Stimulated activated CD8-positive, alpha-beta memory T cell treated with anti-CD3 and anti-CD28 coated beads, Interleukin-4, amount 100 ng/mL, for 4 hours (primary cell): ENCODE measurements around the gene LASP1NB.
"Not testable (repeated sequence)": the region's sequence is repeated elsewhere in the genome, so short reads cannot be mapped to it uniquely, and the experiment has no call there.

ENCODE experiments used
- DNase-seq, 2 donors: peaks; one replicate each; pipeline ENCODE4 v3.0.0-alpha.2; 2020; ENCODE audit warnings: low read depth in 2 of 2, low spot score in 1 of 2

LASP1NB gene

DNA sequence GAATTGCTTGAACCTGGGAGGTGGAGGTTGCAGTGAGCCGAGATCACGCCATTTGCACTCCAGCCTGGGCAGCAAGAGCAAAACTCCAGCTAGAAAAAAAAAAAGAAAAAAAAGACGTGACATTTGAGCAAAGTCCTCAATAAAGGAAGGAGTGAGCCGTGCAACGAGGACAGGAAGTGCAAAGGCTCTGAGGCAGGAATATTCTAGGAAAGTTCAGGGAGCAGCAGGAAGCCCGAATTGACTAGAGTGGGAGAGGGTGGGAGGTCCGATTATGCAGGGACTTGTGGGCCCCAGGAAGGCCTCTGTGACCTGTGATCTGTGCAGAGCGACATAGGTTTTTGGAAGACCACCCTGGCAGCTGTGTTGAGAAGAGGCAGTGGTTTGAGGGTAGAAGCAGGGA is 8.6 kb upstream of the LASP1NB start:
- no peak for DNase-seq

DNA sequence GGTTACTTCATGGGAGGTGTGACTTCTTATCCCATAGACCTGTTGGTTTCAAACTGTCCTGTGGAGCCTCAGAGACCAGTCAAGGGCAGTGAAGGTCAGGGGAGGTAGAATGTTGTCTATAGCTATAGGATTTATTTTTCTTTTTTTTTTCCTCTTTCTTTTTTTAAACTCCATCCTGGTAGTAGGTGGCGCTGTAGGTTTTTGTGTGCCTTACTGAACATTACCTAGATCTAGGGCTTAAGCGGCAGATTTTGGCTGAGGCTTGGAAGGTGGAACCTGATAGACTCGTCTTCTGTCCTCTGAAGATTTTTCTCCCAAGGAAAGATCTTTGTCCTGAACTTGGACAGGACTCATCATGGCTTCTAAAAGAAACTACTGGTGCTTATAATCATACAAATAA is 8.2 kb upstream of the LASP1NB start:
- DNase-seq, result no peak

DNA sequence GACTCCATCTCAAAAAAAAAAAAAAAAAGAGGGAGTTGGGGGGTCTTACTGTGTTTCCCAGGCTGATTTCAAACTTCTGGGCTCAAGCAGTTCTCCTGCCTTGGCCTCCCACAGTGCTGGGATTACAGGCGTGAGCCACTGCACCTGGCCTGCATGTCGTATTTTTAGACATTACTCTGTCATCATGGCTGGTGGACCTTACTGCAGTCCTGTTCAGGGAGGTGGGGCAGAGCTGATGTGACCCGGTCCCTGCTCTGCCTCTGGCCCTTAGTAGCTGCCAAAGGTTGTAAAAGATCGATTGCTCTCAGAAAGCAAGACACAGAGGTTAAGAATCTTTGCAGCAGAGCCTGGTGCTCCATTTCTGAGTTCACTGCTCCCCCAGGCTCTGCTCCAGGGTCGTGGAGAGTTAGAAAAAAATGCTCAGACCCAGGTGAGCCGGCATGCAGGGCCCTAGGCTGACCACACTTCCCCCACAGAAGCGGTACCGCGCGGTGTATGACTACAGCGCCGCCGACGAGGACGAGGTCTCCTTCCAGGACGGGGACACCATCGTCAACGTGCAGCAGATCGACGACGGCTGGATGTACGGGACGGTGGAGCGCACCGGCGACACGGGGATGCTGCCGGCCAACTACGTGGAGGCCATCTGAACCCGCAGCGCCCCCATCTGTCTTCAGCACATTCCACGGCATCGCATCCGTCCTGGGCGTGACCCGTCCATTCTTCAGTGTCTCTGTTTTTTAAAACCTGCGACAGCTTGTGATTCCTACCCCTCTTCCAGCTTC is 7.1 kb upstream of the LASP1NB start:
- no peak for DNase-seq

DNA sequence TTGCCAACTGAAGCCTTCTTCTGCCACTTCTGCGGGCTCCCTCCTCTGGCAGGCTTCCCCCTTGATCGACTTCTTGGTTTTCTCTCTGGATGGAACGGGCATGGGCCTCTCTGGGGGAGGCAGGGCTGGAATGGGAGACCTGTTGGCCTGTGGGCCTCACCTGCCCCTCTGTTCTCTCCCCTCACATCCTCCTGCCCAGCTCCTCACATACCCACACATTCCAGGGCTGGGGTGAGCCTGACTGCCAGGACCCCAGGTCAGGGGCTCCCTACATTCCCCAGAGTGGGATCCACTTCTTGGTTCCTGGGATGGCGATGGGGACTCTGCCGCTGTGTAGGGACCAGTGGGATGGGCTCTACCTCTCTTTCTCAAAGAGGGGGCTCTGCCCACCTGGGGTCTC is 6.5 kb upstream of the LASP1NB start:
- DNase-seq, result no peak

DNA sequence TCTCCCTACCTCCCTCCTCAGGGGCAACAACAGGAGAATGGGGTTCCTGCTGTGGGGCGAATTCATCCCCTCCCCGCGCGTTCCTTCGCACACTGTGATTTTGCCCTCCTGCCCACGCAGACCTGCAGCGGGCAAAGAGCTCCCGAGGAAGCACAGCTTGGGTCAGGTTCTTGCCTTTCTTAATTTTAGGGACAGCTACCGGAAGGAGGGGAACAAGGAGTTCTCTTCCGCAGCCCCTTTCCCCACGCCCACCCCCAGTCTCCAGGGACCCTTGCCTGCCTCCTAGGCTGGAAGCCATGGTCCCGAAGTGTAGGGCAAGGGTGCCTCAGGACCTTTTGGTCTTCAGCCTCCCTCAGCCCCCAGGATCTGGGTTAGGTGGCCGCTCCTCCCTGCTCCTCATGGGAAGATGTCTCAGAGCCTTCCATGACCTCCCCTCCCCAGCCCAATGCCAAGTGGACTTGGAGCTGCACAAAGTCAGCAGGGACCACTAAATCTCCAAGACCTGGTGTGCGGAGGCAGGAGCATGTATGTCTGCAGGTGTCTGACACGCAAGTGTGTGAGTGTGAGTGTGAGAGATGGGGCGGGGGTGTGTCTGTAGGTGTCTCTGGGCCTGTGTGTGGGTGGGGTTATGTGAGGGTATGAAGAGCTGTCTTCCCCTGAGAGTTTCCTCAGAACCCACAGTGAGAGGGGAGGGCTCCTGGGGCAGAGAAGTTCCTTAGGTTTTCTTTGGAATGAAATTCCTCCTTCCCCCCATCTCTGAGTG is 5.9 kb upstream of the LASP1NB start:
- DNase-seq, result no peak

DNA sequence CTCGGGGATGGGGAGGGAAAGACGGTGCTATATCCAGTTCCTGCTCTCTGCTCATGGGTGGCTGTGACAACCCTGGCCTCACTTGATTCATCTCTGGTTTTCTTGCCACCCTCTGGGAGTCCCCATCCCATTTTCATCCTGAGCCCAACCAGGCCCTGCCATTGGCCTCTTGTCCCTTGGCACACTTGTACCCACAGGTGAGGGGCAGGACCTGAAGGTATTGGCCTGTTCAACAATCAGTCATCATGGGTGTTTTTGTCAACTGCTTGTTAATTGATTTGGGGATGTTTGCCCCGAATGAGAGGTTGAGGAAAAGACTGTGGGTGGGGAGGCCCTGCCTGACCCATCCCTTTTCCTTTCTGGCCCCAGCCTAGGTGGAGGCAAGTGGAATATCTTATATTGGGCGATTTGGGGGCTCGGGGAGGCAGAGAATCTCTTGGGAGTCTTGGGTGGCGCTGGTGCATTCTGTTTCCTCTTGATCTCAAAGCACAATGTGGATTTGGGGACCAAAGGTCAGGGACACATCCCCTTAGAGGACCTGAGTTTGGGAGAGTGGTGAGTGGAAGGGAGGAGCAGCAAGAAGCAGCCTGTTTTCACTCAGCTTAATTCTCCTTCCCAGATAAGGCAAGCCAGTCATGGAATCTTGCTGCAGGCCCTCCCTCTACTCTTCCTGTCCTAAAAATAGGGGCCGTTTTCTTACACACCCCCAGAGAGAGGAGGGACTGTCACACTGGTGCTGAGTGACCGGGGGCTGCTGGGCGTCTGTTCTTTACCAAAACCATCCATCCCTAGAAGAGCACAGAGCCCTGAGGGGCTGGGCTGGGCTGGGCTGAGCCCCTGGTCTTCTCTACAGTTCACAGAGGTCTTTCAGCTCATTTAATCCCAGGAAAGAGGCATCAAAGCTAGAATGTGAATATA is 4.8 kb upstream of the LASP1NB start:
- DNase-seq, result no peak

DNA sequence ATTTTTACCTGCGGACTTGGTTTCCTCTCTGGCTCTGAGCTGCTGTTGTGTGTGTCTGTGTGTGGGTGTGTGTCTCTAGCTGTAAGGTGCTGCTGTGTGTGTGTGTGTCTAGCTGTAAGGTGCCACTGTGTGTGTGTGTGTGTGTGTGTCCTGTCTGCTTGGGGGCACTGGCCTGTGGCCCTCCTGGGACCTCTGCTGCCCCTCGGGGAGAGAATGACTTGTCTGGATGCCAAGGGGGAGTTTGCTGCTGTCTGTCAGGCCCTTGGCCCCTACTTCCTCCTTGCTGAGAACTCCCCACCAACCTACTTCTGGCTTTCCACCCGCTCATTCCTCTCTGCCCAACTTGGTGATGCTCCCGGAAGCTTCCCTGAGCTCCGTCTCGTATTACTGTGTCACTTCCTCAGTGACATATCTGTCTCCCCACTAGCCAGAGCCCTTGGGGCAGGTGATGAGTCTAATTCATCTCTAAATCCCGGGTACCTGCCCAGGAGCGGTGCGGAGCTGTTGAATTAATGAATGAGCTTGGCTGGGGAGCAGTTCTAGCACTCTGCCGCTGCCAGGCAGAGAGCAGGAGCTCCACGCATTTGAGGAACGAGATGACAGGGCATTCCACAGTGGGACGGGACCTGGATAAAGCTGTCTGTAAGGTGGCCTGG is 3.5 kb upstream of the LASP1NB start:
- DNase-seq, result no peak

DNA sequence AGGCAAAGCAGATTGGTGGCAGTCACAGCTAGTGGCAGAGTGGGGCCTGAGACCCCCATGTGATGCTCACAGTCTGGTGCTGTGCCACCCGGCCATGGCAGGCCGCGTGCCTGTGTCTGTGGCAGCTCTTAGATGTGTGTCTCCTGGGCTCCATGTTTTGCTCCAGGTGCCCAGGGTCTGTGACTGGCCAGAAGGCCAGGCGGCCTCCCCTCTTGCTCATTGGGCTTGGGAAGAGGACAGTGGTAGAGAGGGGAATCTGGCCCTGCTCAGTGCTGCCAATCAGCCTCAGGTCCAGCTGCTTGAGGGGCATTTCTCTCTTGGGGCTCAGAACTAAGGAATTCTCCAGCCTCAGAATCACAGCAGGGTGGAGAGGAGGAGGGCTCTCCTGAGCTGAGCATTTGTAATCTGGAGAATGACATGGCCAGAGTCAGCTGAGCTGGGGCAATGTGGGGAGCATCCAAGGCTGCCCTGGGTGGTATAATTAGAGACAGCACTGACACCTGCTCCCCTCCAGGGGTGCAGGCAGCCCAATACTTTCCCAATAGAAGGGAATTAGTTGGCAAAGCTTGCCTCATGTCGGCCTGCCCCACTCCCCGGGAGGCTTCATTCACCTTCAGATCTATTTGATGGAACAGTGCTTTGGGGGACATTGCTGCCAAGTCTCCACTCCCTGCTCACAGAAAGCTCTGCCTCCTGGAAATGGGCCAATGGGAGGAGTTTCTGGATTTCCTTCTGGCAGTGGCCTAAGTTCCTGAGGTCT is 2.7 kb upstream of the LASP1NB start:
- DNase-seq, result no peak

DNA sequence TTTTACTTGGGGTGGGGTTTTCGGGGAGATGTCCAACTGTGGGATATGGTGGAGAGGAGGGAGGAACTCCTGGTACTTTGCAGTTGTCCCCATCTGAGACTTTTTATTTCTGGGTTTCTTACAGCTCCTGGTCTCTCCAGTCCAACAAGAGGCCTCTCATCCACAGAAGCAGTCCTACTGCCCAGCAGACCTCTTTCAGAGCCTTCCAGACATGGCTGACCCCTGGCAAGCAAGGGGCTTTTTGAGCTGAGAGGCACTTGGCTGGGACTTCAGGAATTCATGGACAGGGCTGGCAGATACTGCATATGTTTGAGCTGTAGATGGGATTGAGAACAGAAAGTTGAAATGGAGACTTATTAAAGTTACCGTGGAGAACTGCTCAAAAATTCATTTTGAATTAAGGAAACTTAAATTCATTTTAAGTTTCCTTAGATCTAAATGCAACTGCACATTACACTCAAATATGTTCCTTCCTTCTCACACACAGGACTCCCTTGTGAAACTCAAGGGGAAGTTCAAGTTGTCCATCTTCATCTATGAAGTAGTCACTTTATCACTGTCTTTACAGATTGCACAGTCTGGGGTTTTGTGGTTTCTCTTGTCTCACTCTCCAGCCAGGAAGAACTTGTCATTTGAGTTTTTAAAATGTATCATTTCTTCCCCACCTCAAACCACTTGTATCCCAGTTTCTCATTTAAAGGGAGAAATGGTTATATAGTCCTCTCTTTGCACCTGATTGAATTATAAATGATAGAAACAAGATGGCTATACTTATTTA is 1.1 kb downstream of the LASP1NB start:
- DNase-seq, result no peak

DNA sequence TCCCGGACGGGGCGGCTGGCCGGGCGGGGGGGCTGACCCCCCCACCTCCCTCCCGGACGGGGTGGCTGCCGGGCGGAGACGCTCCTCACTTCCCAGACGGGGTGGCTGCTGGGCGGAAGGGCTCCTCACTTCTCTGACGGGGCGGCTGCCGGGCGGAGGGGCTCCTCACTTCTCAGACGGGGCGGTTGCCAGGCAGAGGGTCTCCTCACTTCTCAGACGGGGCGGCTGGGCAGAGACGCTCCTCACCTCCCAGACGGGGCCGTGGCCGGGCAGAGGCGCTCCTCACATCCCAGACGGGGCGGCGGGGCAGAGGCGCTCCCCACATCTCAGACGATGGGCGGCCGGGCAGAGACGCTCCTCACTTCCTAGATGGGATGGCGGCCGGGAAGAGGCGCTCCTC is 5.4 kb downstream of the LASP1NB start:
- not testable (repeated sequence) for DNase-seq

DNA sequence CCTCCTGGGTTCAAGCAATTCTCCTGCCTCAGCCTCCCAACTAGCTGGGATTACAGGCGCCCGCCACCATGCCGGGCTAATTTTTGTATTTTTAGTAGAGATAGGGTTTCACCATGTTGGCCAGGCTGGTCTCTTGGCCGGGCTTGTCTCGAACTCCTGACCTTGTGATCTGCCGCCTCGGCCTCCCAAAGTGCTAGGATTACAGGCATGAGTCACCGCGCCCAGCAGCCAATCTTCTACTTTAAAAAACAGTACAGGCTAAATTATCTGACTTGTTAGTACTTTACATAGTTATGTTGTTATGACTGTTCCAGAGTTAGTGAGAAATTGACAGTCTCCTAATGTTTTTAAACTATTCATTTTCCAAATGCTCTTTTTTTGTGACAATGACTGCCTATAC is 8.5 kb downstream of the LASP1NB start:
- not testable (repeated sequence) for DNase-seq

DNA sequence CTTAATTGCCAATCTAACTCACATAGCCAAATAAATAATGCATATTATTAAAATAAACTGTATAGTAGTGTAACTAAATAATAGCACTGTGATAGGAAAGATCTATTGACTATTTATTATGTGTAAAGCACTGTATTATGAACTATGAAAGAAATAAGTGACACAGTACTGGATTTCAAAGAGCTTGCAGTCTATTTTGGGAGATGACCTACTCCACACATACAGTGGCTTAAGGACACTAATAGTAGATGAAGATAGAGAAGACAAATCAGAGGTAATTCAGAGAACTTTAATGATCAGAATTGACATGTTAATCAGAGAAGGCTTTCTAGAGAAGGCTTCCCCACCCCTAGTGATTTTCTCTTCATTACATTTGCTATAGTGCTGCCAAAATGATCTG is 14.6 kb downstream of the LASP1NB start:
- no peak for DNase-seq

DNA sequence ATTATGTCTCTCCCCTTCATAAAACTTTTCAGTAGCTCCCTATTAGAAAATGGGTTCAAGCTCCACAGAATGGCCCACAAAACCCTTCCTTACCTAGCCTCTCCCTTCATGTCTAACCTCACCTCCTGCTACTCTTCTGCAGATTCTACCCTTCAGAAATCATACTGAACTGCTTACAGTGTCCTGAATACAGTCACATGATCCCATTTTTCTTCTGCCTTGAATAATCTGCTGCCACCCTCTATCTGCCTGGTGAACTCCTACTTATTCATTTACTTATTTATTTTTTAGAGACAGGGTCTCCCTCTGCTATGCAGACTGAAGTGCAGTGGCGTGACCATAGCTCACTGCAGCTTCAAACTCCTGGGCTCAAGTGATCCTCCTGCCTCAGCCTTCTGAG is 15.0 kb downstream of the LASP1NB start:
- DNase-seq, result no peak

DNA sequence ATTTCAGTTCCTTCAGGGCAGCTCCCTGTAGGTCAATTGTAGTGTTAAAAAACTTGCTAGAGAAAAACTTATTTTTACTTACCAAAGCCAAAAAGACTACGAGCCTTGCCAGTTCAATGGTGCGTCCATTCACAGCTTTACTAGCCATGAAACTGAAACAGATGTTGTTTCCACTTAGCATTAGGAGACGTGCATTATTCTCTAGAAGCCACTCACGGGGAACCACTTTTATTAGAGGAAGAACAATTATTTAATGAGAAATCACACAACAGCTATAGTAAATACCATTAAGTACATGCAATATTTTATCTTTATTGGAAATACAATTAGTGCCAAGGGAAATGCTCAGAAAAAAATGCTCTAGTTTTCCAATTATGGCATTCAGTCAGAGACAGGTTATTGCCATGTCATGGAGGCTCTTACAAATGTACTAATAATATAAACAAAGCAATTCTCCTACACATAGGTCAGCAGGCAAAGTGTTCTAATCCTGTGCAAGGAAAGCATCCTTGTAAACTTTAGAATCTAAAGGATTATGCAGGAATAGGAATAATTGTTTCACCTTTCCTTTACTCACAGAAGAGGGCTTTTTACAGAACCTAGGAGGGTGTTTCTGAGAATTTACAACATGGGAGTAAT is 17.4 kb downstream of the LASP1NB start:
- DNase-seq, result no peak

DNA sequence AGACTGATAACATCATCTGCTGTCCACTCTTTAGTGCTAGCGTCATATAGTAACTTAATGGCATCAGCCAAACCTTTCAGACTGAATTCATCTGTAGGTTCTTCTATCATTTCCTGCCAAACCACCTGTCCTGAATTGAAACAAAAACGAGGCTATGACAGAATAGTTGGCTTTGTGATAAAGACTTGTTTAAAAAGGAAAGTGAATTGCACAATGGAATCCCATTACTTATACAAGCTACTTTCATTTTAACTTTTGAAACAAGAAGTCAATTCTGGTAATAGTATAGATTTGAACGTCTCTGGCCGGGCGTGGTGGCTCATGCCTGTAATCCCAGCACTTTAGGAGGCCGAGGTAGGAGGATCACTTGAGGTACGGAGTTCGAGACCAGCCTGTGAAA is 18.2 kb downstream of the LASP1NB start:
- no peak for DNase-seq

DNA sequence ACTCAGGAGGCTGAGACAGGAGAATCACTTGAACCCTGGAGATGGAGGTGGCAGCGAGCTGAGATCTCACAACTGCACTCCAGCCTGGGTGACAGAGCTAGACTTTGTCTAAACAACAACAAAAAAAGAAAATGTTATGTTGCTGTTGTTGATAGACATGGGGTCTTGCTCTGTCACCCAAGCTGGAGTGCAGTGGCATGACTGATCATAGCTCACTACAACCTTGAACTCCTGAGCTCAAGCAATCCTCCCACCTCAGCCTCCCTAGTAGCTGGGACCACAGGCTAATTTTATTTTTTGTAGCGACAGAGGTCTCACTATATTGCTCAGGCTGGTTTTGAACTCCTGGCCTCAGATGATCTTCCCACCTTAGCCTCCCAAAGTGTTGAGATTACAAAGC is 21.8 kb downstream of the LASP1NB start:
- DNase-seq, result no peak

DNA sequence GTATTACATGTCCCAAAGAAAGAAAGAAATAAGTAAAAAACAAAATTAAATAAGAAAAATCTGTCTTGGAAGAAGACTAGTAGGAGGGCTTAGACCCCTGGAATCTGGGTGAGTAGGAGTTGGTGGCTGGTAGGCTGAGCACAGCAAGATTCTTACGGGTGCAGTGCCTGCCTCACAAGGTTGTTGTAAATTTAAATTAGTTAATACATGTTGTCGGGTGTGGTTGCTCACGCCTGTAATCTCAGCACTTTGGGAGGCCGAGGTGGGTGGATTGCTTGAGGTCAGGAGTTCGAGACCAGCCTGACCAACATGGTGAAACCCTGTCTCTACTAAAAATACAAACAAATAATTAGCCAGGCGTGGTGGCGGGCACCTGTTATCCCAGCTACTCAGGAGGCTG is 28.4 kb downstream of the LASP1NB start:
- not testable (repeated sequence) for DNase-seq

DNA sequence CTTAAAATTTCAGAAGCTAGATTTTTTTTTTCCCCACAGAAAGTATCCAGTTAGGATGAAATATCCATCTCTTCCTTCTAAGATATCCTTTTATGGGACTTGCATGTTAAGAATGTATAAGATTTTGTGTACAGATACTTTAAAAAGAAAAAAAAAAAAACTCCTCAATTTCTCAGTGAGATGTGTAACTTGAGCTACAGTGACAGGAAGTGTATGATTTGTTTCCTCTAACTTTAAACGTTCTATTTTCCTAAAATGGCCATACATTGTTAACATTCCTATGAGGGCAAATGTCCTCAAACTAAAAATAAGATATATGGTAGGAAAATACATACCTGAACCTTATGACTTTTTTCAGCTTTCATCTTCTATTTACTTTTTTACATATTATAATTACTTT is 32.9 kb downstream of the LASP1NB start:
- no peak for DNase-seq

DNA sequence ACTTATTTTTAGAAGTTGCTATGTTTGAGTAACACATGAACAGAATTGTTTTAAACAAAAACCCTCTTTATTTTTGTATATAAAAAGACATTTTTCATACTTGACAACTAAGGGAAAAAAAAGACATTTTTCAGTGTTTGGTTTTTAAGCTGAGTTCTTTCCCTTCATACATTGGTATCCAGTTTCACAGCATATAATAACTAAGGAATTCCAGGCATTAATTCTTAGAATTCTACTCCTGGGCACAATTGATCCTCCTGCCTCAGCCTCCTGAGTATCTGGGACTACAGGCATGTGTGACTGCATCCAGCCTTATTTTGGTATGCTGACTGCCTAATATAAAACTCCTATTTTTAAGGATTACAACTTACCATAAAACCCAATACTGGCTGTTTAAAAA is 33.3 kb downstream of the LASP1NB start:
- DNase-seq, result no peak
